Parathyroid adenoma (tissue), 2 donors: ENCODE data around the gene PSMD4.

ENCODE experiments used
- H2AFZ ChIP-seq: fragments of 300-600 bp; sonication (generic); one replicate; pipeline ENCODE4 v1.7.0; 2017; ENCODE audit warnings: antibody characterized with exemption, mild to moderate bottlenecking
- H3K27ac ChIP-seq: fragments of 300-600 bp; sonication (generic); one replicate; pipeline ENCODE4 v1.7.0; 2017
- H3K27me3 ChIP-seq: fragments of 300-600 bp; sonication (generic); one replicate; pipeline ENCODE4 v1.7.0; 2017; ENCODE audit warnings: low read length; ENCODE audit not compliant: control insufficient read depth, insufficient read depth
- H3K36me3 ChIP-seq: fragments of 300-600 bp; sonication (generic); one replicate; pipeline ENCODE4 v1.7.0; 2017; ENCODE audit warnings: low read length; ENCODE audit not compliant: control insufficient read depth, insufficient read depth
- H3K4me1 ChIP-seq: fragments of 300-600 bp; sonication (generic); one replicate; pipeline ENCODE4 v1.7.0; 2017; ENCODE audit warnings: control low read depth
- H3K4me2 ChIP-seq: fragments of 300-600 bp; sonication (generic); one replicate; pipeline ENCODE4 v1.7.0; 2017; ENCODE audit warnings: low read length
- H3K4me3 ChIP-seq: fragments of 300-600 bp; sonication (generic); one replicate; pipeline ENCODE4 v1.7.0; 2017; ENCODE audit warnings: low read depth, low read length
- H3K79me2 ChIP-seq: fragments of 300-600 bp; sonication (generic); one replicate; pipeline ENCODE4 v1.7.0; 2017; ENCODE audit warnings: control low read depth
- H3K9ac ChIP-seq: fragments of 300-600 bp; sonication (generic); one replicate; pipeline ENCODE4 v1.7.0; 2017; ENCODE audit warnings: mild to moderate bottlenecking
- H3K9me3 ChIP-seq: fragments of 300-600 bp; sonication (generic); one replicate; pipeline ENCODE4 v1.7.0; 2017; ENCODE audit warnings: low read length; ENCODE audit not compliant: control insufficient read depth
- CTCF ChIP-seq: fragments of 300-600 bp; sonication (generic); IDR thresholded peaks from one replicate; pipeline ENCODE4 v1.7.0; 2017; ENCODE audit warnings: antibody characterized with exemption, mild to moderate bottlenecking
- donor health status: primary hyperparathyroidism.

Gene PSMD4

GRCh38 chr1:151289991-151290708, 35.6 kb downstream of the PSMD4 start:
- Histone ChIP-seq H3K4me3 (no peak overlapping the region), H3K27me3 (no peaks in the 10 kb centered on the region), H3K79me2 (peaks cover 4% of the 10 kb centered on the region), H3K36me3 (no peaks in the 10 kb centered on the region), H3K9me3 (no peaks in the 10 kb centered on the region), H3K9ac (no peak overlapping the region), H3K4me1 (no peaks in the 10 kb centered on the region), H3K4me2 (no peak overlapping the region), H2AFZ (no peak overlapping the region), H3K27ac (no peak overlapping the region)
- TF ChIP-seq CTCF = no peak

- Histone ChIP-seq H3K9ac (no peak overlapping the region), H3K27ac (no peak overlapping the region), H3K36me3 (no peaks in the 10 kb centered on the region), H3K27me3 (no peaks in the 10 kb centered on the region), H3K4me1 (no peaks in the 10 kb centered on the region), H3K79me2 (peaks cover 4% of the 10 kb centered on the region), H3K4me2 (no peak overlapping the region), H3K4me3 (no peak overlapping the region), H3K9me3 (no peaks in the 10 kb centered on the region), H2AFZ (no peak overlapping the region)
- TF ChIP-seq CTCF = no peak
These were observed 36.3 kb downstream of the PSMD4 start for GRCh38 chr1:151290709-151291303.

- no peak overlapping the region for H3K27ac ChIP-seq
These were observed 37.9 kb downstream of the PSMD4 start for GRCh38 chr1:151292207-151293030.

DNA sequence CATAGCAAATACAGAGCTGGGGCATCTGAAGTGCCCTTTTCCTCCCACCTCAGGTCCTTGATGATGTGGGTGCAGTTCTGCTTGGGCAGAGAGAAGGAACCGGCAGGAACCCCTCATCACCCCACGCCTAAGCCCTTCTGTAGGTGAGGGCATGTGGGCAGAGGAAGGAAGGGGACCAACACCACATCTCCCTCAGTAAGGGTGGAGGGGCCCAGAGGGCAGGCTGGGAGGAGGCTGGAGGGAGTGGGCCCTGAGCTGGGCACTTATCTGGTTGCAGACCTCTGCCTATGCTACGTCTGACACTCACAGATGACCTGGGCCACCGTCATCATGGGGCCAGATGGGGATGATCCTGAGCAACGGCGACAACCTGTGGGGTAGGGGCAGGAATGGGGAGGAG, 38.6 kb downstream of the PSMD4 start:
- H3K4me1 ChIP-seq = no peaks in the 10 kb centered on the region
- no peak overlapping the region for H3K27ac ChIP-seq
- no peak overlapping the region for H3K9ac ChIP-seq
- H3K4me2 ChIP-seq = no peak overlapping the region
- no peaks in the 10 kb centered on the region for H3K27me3 ChIP-seq
- H3K36me3 ChIP-seq = no peaks in the 10 kb centered on the region
- TF ChIP-seq CTCF = no peak
- no peaks in the 10 kb centered on the region for H3K9me3 ChIP-seq
- H3K4me3 ChIP-seq = no peak overlapping the region
- H3K79me2 ChIP-seq = peaks cover 4% of the 10 kb centered on the region
- H2AFZ ChIP-seq = no peak overlapping the region

More at GRCh38 chr1:151292207-151293030, 37.9 kb downstream of the PSMD4 start:
- H3K9me3 ChIP-seq = no peaks in the 10 kb centered on the region
- H3K9ac ChIP-seq = no peak overlapping the region
- H3K4me3 ChIP-seq = no peak overlapping the region
- no peak for TF ChIP-seq CTCF
- no peak overlapping the region for H3K4me2 ChIP-seq
- H2AFZ ChIP-seq = no peak overlapping the region
- H3K4me1 ChIP-seq = no peaks in the 10 kb centered on the region
- no peaks in the 10 kb centered on the region for H3K27me3 ChIP-seq
- H3K79me2 ChIP-seq = peaks cover 4% of the 10 kb centered on the region
- no peaks in the 10 kb centered on the region for H3K36me3 ChIP-seq
